SU-DHL-6 (cell line): ENCODE results near the gene ZNF592.

Experiments
- EZH2phosphoT487 ChIP-seq: fragments of 200-600 bp; sonication (generic), shearing (Covaris generic); conservative IDR thresholded peaks from 2 replicates; pipeline ENCODE4 v1.6.1; 2018; ENCODE audit warnings: mild to moderate bottlenecking, antibody characterized with exemption, low read length, moderate library complexity, mixed read lengths
- TF ChIP-seq, protein P1 (sequence below): fragments of 200-600 bp; sonication (generic); IDR thresholded peaks from one replicate; pipeline ENCODE4 v1.5.1; 2017; ENCODE audit warnings: antibody characterized with exemption, mild to moderate bottlenecking, low read length, moderate library complexity; ENCODE audit not compliant: insufficient read depth, poor library complexity, severe bottlenecking

DNA sequence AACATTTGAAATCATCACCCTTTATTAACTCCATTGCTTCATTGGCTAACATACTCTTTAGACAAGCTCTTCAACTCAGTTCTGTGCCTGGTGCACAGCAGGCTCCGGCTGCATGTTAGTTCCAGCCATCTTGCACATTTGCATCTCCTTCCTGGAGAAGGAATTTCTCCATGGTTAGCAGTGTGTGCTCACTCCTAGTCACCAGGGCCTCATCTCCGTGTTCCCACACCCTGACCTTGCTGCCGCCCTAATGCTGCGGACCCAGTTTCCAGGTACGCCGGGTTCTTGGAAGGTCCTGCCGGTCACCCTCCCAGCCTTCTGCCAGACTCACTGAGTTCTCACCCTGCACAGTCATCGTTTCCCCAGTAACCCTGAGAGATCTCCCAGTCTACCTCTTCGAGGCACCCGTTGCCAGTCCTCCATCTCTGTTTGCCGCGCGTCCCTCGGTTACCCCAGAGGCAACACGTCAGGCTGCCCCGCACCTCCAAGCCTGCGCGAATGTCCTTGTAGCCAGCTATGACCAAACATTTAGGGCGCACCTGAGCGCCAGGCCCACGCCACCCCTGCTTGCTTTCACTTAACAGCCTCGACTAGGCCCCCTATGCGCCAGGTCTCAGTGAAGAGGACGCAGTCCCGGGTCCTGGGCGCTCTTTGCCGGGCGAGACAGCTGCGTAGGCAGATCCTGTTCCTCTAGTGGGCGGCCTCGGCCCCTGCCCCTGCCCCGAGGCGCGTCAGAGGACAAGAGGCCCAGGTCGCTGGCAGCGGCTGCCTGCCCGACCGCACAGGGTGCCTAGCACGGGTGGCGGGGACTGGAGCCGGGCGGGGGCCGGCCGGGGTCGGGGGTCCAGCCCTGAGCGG lies 747 bp upstream of the ZNF592 start:
- TF ChIP-seq, protein P1, sequence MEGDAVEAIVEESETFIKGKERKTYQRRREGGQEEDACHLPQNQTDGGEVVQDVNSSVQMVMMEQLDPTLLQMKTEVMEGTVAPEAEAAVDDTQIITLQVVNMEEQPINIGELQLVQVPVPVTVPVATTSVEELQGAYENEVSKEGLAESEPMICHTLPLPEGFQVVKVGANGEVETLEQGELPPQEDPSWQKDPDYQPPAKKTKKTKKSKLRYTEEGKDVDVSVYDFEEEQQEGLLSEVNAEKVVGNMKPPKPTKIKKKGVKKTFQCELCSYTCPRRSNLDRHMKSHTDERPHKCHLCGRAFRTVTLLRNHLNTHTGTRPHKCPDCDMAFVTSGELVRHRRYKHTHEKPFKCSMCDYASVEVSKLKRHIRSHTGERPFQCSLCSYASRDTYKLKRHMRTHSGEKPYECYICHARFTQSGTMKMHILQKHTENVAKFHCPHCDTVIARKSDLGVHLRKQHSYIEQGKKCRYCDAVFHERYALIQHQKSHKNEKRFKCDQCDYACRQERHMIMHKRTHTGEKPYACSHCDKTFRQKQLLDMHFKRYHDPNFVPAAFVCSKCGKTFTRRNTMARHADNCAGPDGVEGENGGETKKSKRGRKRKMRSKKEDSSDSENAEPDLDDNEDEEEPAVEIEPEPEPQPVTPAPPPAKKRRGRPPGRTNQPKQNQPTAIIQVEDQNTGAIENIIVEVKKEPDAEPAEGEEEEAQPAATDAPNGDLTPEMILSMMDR = no peak
- no peak for TF ChIP-seq EZH2phosphoT487
